HG03442 (cell line): ENCODE data around the gene NUDCD2.
"Not testable (repeated sequence)": the region's sequence is repeated elsewhere in the genome, so short reads cannot be mapped to it uniquely, and the experiment has no call there.

Experiments
- ATAC-seq: cut with Tn5 transposase; IDR thresholded peaks from one replicate; pipeline ENCODE4 v1.9.1; 2021; ENCODE audit warnings: mild to moderate bottlenecking, moderate library complexity; ENCODE audit not compliant: unreplicated experiment

NUDCD2 gene

DNA sequence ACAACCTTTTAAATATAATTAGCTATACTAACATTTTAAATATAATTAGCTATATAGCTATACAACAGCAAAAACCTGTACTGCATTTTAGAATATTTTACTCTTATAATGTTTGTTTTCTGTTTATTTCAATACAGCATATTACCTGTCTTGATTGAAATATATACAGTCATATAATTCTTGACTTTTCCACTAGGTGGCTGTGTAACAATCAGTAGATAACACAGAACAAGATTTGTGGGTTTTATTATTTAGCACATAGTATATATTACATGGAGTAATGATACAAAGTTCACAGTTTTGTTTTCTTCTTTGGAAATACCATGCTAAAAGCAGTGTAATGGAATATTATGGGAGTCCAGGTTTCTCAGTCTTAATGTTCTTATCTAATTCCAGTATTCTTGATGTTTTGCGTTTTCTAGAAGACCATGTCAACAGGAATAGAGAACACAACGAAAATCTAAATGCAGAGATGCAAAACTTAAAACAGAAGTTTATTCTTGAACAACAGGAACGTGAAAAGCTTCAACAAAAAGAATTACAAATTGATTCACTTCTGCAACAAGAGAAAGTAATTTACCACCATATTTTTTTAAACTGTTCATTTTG, 13.8 kb upstream of the NUDCD2 start:
- ATAC-seq, result peak; percentile 85

DNA sequence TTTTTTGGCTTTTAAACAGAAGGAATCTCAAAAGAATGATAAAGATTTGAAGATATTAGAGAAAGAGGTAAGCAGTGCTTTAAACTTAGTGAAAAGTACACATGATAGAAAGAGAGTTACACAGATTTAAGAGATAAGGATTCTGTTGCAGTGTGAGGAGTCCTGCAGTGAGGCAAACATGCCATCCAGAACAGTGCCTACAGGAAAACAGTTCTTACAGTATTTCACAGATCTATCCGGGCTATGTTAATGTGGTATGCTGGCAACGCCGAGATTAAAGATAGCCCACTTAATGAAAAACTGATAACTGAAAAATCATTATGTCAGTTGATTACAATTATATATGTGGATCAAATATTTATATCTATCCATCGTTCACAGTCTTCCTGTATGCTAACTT, 7.8 kb upstream of the NUDCD2 start:
- ATAC-seq, result no peak

DNA sequence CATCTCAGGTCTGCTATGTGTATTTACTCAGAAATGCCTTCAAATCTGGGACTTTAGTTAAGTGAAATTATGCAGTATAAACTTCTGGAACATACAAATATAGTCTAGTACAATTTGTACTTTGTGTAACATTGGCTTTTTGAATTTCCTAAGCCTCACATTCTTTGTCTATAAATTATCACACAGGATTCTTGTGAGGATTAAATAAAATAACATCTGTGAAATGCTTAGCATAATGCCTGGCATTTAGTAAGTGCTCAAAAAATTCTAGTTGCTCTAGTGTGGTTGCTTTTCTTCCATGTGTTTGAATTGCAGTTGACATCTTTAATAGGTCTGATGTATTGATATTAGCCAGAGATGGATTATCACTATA, 3.1 kb upstream of the NUDCD2 start:
- no peak for ATAC-seq

DNA sequence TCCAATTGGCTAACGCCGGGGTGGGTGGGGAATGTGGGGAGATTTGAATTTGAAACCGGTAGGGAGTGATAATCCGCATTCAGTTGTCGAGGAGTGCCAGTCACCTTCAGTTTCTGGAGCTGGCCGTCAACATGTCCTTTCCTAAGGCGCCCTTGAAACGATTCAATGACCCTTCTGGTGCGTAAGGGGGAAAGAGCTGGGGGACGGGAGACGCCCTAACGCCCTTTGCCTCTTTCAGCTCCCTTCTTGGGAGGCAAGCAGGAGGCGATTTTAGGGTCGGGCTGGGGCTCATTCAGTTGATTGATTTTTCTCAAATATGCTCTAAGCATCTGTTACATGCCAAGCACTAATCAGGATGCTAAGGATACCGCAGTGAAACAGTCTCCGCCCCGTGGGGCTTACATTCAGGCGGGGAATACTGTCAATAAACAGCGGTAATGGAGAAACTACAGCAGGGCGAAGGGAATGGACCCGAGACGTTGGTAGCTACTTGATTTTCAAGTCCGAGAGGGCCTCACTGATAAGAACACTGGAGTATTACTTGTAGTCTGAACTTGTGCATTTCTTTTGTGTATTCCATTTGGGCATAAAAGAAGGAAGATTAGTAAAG, 765 bp upstream of the NUDCD2 start, which contains the start of gene HMMR:
HMMR (plus strand) TSS at position 71 of the 610 bp plus-strand sequence; CDS start at position 132, 61 bp downstream.
- ATAC-seq, result no peak

DNA sequence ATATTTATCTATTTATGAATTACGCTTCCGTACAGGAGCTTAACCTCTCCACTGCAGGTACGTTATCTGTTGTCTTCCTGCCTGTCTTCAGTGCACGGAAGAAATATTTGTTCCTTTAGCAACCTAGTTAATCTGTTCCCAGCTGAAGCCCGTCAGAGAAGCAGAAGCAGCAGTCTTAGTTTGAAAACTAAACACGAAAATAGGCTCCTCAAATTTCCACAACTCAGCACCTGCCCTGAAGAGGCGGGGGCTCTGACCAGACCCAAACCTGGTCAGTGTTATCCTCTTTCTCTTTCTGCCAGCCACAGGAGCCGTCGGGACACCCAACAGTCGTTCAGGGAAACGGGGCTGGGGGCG, 462 bp downstream of the NUDCD2 start:
- no peak for ATAC-seq

DNA sequence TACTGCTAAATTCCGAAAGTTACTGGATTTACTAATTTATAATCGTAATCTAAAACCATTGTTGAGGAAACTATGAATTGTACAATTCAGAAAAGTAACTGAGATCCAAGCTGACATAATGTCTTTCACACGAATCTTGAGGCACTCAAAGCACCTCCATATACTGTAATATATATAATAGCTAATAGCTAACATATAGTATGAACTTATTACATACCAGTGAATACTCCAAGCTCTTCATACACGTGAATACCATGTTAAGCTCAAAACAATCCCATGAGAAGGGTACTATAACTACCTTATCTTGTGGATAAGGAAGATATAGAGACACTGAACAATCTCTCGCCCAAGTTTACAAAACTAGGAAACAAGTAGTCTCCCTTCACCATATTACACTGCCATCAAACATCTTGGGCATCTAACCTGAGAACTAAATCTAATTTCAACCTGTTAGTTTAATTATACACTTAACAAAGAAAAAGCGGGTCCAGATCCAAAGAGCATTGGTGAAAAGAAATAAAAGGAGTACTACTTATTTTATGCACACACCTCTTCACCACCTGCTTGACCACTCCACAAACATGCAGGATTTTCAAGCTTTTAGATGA, 1.0 kb downstream of the NUDCD2 start:
- no peak for ATAC-seq

DNA sequence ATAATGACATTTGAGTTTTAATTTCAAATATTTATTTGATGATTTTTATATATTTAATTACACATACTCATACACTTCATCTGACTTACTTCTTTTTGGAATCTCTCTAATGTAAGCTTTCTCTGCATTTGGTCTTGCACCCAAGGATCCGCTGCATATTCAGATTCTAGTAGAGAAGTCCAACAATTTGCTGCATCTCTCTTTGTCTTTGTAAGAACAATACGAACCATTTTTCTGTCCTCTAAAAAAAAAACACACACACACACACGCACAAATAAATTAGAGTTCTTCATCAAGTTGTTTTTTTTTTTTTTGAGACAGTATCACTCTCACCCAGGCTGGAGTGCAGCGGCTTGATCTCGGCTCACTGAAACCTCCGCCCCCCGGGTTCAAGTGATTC, 3.1 kb downstream of the NUDCD2 start:
- ATAC-seq, result no peak

DNA sequence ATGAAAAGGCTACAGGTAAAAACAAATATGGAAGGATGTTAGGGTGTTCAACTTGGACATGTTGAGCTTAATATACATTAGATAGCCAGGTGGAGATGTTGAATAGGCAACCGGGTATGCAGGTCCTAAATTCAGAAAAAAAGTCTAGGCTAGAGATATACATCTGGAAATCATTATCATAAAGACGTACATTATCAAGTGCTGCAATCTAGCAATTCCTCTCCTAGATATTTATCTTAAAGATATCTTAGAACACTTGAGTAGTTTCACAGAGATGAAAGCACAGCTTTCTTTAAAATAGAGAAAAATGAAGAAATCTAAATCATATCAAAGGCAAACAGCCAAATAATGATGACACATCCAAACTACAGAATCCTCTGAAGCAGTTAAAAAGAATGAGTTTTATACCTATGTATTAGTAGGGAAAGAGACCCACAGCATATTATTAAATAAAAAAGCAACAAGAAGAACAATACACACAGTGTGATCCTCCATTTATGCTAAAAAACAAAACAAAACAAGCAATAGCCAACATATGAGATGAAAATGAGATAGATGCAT, 3.8 kb downstream of the NUDCD2 start:
- ATAC-seq, result no peak

DNA sequence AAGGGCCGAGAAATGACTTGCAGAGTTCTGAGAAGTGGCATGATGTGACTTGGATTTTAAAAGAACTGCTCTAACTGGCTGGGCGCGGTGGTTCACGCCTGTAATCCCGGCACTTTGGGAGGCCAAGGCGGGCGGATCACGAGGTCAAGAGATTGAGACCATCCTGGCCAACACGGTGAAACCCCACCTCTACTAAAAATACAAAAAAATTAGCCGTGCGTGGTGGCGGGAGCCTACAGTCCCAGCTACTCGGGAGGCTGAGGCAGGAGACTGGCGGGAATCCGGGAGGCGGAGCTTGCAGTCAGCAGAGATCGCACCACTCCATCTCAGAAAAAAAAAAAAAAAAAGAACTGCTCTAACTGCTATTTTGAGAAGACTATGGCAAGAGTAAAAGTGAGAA, 4.5 kb downstream of the NUDCD2 start:
- ATAC-seq, result not testable (repeated sequence)

DNA sequence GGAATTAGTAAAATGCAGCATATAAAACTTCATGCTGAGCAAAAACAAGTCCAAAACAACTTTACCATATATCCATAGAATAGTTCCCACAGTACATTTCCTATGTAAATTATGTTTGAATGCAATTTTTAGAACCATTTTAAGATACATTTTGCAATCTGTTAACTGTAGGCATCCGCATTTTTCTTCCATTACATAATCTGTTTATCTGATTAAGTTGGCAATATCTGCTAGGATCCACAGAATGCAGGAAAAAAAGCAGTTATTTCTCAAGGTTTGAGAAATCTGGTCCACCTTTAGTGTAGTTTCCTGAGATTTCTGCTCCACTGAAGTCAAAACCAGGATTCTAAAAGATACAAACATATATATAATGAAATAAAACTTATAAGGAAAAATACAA, 6.2 kb downstream of the NUDCD2 start:
- no peak for ATAC-seq

DNA sequence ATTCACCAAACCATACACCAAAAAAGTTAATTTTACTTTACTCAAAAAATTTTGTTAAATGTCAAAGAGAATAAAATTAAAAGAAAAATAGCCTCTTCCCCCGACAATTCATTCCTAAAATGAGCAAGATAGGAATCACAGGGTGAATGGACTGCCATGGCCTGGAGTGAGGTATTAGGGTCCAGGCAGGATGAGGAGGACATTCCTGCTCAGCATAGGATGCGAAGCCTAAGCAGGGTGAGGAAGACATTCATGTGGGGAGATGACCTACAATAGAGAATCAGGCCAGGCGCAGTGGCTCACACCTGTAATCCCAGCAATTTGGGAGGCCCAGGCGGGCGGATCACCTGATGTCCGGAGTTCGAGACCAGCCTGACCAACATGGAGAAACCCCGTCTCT, 8.4 kb downstream of the NUDCD2 start:
- no peak for ATAC-seq

DNA sequence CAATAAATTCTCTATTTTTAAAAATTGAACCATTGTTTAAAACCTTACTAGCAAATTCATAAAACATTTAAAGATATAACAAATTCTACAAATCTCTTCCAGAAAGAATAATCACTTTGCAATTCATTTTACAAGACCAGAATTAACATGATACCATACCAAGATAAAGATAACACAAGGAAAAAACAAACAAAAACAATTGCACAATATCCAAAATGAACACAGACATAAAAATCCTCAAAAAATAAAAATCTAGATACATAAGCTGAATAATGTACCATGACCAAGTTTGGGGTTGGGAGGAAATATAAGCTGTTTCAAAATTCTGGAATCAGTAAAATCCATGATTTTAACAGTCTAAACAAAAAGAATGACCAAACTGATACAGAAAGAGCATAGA, 11.4 kb downstream of the NUDCD2 start:
- no peak for ATAC-seq

DNA sequence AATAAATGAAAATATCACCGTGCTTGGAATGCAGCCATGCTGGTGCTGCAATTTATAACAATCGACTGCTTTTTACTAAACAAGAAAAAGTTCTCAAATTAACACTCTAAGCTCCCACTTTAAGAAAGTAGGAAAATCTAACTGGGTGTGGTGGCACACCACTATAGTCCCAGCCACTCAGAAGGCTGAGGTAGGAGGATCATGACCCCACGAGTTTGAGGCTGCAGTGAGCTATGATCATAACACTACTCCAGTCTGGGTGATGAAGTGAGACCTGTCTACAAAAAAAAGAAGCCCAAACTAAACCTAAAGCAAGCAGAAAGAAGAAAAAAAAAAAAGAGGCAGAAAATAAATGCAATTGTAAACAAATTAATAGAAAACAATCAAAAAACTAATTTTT, 12.0 kb downstream of the NUDCD2 start:
- ATAC-seq, result no peak

DNA sequence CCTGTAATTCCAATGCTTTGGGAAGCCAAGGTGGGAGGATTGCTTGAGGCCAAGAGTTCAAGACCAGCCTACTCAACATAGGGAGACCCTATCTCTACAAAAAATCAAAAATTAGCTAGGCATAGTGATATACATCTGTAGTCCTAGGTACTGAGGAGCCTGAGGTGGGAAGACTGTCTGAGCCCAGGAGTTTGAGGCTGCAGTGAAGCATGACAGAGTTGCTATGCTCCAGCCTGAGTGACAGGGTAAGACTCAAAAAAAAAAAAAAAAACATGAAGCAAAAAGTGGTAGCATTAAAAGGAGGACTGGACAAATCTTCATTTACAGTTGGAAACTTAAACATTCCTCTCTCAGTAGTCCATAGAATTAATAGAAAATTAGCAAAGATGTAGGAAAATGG, 12.7 kb downstream of the NUDCD2 start:
- no peak for ATAC-seq

DNA sequence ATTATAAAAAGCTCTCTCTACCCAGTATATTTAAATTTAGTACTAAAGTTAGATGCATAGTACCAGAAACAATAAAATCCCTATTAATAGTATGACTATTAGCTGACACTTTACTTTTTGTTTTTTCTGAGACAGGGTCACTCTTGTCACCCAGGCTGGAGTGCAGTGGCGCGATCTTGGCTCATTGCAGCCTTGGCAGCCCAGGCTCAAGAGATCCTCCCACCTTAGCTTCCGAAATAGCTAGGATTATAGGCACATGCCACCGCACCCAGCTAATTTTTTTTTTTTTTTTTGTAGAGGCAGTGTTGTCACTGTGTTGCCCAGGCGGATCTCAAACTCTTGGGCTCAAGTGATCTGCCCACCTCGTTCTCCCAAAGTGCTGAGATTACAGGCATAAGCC, 14.6 kb downstream of the NUDCD2 start:
- ATAC-seq, result no peak

DNA sequence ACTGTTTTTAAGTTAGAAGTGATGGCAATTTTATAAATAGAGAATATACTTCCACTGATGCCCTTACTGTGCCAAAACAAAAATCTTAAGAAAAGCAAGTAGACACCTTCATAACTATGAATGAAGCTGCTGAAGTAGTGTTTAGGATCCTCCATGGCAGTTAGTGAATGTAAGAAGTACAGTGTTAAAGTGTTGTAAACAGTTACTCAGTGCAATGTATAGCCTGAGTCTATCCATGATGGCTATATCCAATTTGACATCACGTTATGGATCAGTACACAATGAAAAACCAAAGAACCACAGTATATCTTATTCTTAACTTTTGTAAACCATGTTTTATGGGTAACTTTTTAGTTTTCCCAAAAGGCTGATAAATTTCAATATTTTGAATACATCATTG, 15.4 kb downstream of the NUDCD2 start:
- no peak for ATAC-seq

DNA sequence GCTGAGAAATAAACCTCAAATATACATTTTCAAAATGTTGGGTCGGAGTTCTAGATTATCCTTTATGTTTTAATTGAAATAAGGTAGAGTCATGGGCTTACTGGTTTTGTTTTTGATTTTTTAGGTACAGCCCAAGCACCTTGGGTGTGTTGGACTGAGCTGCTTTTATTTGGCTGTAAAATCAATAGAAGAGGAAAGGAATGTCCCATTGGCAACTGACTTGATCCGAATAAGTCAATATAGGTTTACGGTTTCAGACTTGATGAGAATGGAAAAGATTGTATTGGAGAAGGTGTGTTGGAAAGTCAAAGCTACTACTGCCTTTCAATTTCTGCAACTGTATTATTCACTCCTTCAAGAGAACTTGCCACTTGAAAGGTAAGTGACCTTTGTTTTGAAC, 18.9 kb downstream of the NUDCD2 start:
- no peak for ATAC-seq

DNA sequence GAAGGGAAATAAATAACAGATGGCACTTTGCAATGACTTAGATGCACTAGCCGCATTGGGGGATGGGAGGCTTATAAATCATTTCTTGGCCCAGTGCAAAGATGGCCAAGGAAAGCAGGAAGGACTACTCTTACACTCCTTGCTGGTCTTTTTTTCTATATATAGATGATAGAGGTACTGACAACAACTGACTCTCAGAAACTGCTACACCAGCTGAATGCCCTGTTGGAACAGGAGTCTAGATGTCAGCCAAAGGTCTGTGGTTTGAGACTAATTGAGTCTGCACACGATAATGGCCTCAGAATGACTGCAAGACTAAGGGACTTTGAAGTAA, 20.8 kb downstream of the NUDCD2 start:
- no peak for ATAC-seq

DNA sequence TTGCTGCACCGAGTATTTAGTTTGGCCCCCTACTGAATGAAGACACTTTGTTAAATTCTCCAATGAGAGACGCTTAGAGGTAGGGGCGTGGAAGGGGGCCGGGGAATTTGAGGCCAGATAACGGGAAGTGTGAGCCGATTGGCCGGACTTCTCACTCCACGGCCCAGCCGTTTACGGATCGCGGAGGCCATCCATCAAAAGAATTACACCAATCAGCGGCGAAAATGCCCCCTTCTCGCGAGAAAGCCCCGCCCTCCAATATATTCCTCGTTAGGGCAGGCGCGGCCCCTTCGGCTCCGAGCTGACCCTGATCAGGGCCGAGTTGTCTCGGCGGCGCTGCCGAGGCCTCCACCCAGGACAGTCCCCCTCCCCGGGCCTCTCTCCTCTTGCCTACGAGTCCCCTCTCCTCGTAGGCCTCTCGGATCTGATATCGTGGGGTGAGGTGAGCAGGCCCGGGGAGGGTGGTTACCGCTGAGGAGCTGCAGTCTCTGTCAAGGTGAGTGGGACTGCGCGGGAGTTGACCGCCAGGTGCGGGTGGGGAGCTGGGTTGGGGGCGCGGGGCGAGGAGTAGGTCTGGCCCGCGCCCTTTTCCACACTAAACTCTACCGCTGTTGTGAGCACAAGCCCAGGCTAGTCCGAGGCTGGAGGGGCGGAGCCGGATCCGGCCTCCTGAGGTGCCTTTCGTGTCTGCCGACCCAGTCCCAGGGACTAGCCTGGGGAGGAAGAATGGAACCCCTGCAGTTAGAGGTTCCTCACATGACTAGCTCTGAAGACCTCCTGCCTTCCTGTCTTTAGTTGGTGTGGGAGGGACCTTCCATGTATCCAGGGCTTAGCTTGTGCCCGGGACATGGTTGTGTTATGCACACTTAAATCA, 22.4 kb downstream of the NUDCD2 start, which contains the start of gene CCNG1:
CCNG1 (plus strand) TSS at position 287 of the 874 bp plus-strand sequence. CDS start 1,662 bp downstream, outside the sequence.
- ATAC-seq, result peak; percentile 91

DNA sequence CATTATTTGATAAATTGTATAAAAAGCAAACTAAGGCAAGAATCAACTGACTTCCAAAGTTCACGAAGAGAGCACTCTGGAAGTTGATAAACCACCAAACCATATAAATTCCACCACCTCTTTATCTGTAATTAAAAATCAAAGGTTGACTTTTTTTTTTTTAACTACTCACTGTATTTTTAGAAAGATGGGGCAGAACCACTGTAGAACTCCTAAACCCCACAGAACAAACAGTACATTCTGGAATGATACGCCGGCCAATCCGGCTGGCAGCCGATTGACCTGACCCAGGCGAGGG, 22.9 kb downstream of the NUDCD2 start:
- no peak for ATAC-seq

DNA sequence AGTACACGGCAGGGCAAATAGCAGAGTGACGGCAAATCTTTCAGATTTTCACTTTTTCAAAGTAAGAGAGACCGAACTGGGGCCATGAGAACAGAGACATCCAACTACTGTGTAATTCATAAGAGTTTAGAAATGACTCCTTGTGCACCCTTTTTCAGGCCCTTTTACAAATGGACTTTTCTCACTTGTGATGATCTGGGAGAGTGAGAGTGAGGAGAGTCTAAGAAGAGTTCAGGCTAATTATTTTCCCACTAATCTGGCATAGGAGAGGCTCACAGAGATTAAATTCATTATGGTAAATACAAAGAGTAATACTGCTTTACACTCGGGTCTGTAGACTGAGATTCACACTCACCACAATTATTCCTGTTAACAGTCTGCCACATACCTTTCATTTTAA, 23.4 kb downstream of the NUDCD2 start:
- no peak for ATAC-seq

DNA sequence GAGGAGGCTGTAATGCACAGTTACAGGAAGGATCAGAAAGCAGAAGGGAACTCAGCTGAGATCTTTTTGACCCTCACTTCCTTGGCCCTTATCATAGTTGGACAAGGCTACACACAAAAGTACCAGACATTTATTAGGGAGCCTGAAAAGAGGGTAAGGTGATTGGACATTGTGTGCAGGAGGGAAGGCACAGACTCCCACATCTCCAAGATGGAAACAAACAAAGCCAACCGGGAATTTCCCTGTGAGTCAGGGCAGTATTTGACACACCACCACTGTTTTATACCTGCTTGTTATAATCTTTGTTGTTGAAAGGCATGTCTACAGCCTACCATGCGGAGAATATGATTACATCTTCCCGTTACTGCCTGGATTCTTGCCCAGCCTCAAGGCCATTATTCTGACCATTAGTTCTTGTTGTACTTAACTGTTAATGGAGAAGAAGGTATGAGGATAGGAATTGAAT, 25.5 kb downstream of the NUDCD2 start:
- ATAC-seq, result no peak
